Suprapubic skin (tissue), 4 donors: ENCODE data around the gene NXNL1. TPM values are rescaled to one million over a fixed set of nuclear protein-coding genes. Genes with fewer than 3 reads are reported as not detected.
A peak's percentile ranks its signal among the peaks of the same experiment; 100 is the strongest.
"Not testable (repeated sequence)": the region's sequence is repeated elsewhere in the genome, so short reads cannot be mapped to it uniquely, and the experiment has no call there.

Experiments used
- DNase-seq, 2 donors: peaks; one replicate each; pipeline ENCODE4 v3.0.0-alpha.2; 2019; ENCODE audit warnings: low spot score in 2 of 2
- H3K27ac ChIP-seq: fragments of 200-600 bp; sonication (generic); one replicate; pipeline ENCODE4 v1.5.1; 2019
- H3K27me3 ChIP-seq: fragments of 200-600 bp; sonication (generic); one replicate; pipeline ENCODE4 v1.5.1; 2019
- H3K36me3 ChIP-seq: fragments of 200-600 bp; sonication (generic); one replicate; pipeline ENCODE4 v1.5.1; 2019
- H3K4me1 ChIP-seq: fragments of 200-600 bp; sonication (generic); one replicate; pipeline ENCODE4 v1.5.1; 2019
- H3K4me3 ChIP-seq: fragments of 200-600 bp; sonication (generic); one replicate; pipeline ENCODE4 v1.5.1; 2019; ENCODE audit warnings: mild to moderate bottlenecking
- H3K9me3 ChIP-seq: fragments of 200-600 bp; sonication (generic); one replicate; pipeline ENCODE4 v1.5.1; 2019
- EP300 ChIP-seq: sonication (generic); formaldehyde crosslinking; IDR thresholded peaks from one replicate; pipeline ENCODE4 v1.6.1; 2017; ENCODE audit warnings: antibody characterized with exemption
- POLR2A ChIP-seq, 2 donors: fragments of 450-650 bp; IDR thresholded peaks; one replicate each; pipeline ENCODE4 v1.6.1; 2017; ENCODE audit warnings: antibody characterized with exemption in 2 of 2, mild to moderate bottlenecking in 2 of 2, moderate library complexity in 2 of 2
- POLR2AphosphoS5 ChIP-seq, 3 donors: sonication (generic); formaldehyde crosslinking; IDR thresholded peaks; one replicate each; pipeline ENCODE4 v1.6.1; 2017; ENCODE audit warnings: antibody characterized with exemption in 3 of 3
- WGBS: methylation state at CpG from one replicate; pipeline ENCODE4 v1.1.5; 2018; 5-methylcytosine and 5-hydroxymethylcytosine counted together
- total RNA-seq, 4 donors: library from RNA; depleted of rRNA; stranded (reverse); fragments of >200 nt; gene quantifications; one replicate each; pipeline ENCODE4 v1.1.0, GENCODE V29; 2016
- TF ChIP-seq, protein P1 (sequence below), 2 donors: fragments of 200-600 bp in 1 of 2; fragments of 450-650 bp in 1 of 2; sonication (generic) in 1 of 2; IDR thresholded peaks; one replicate each; pipeline ENCODE4 v1.5.1; 2016 to 2019; ENCODE audit warnings: antibody characterized with exemption in 2 of 2, mild to moderate bottlenecking in 1 of 2, moderate library complexity in 1 of 2

Gene NXNL1, protein sequence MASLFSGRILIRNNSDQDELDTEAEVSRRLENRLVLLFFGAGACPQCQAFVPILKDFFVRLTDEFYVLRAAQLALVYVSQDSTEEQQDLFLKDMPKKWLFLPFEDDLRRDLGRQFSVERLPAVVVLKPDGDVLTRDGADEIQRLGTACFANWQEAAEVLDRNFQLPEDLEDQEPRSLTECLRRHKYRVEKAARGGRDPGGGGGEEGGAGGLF
- not detected for total RNA-seq

DNA sequence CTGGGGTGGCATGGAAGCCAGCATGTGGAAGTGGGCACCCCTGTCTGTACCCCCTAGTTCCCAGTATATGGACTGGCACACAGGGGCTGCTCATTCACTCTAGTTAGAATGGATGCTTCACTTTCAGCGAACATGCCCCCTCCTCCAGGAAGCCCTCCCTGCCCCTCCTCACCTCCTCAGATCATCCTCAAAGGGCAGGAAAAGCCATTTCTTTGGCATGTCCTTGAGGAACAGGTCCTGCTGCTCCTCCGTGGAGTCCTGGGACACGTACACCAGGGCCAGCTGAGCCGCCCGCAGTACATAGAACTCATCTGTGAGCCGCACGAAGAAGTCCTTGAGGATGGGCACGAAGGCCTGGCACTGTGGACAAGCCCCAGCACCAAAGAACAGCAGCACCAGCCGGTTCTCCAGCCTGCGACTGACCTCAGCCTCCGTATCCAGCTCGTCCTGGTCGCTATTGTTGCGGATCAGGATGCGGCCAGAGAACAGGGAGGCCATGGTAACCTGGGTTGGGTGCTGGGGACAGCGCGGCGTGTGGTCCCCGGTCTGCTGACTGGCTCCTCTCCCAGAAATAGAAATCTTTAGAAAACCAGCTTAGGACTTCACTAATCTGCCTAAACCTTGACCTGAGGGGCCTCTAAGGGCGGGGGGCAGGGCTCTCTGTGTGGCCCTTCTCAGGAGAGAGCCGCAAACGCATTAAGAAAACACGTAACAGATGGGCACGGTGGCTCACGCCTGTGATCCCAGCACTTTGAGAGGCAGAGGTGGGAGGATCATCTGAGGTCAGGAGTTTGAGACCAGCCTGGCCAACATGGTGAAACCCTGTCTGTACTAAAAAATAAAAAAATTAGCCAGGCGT is at the start of gene NXNL1:
NXNL1 (minus strand) TSS at position 555 of the 859 bp plus-strand sequence; CDS start at position 498, 57 bp downstream.
- Histone ChIP-seq H3K27me3 (peaks cover 42% of the 10 kb centered on the region), H3K36me3 (no peaks in the 10 kb centered on the region), H3K4me3 (no peak within 1 kb of the TSS), H3K9me3 (no peaks in the 10 kb centered on the region), H3K4me1 (peaks cover 3% of the 10 kb centered on the region), H3K27ac (no peak within 1 kb of the TSS)
- WGBS: 90% methylated on average over 21 of the region's 26 CpGs
- TF ChIP-seq EP300: no peak
- TF ChIP-seq POLR2A (IDR thresholded peaks at IDR 0.05): no peak
- TF ChIP-seq, protein P1, sequence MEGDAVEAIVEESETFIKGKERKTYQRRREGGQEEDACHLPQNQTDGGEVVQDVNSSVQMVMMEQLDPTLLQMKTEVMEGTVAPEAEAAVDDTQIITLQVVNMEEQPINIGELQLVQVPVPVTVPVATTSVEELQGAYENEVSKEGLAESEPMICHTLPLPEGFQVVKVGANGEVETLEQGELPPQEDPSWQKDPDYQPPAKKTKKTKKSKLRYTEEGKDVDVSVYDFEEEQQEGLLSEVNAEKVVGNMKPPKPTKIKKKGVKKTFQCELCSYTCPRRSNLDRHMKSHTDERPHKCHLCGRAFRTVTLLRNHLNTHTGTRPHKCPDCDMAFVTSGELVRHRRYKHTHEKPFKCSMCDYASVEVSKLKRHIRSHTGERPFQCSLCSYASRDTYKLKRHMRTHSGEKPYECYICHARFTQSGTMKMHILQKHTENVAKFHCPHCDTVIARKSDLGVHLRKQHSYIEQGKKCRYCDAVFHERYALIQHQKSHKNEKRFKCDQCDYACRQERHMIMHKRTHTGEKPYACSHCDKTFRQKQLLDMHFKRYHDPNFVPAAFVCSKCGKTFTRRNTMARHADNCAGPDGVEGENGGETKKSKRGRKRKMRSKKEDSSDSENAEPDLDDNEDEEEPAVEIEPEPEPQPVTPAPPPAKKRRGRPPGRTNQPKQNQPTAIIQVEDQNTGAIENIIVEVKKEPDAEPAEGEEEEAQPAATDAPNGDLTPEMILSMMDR (IDR thresholded peaks at IDR 0.05): no peak
- TF ChIP-seq POLR2AphosphoS5 (IDR thresholded peaks at IDR 0.05): no peak
- DNase-seq: no peak

DNA sequence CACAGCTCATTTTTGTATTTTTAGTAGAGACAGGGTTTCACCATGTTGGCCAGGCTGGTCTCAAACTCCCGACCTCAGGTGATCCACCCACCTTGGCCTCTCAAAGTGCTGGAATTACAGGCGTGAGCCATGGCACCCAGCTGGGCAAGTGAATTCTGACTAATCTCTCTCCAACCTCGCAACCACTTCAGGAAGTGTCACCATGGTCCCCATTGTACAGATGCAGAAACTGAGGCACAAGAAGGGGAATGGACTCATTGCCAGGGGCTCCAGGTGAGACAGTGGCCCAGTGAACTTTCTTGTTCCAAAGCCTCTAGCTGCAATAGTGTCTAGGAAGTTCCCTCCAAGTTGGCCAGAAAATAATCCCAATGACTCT is 47.8 kb upstream of the NXNL1 start:
- H3K4me3 ChIP-seq, H3K9me3 ChIP-seq, H3K27me3 ChIP-seq, DNase-seq: not testable (repeated sequence)
- peak overlapping the region; percentile 0 for H3K27ac ChIP-seq
- H3K36me3 ChIP-seq: peaks cover 12% of the 10 kb centered on the region
- H3K4me1 ChIP-seq: peaks cover 45% of the 10 kb centered on the region
- WGBS: 81% methylated on average over 3 of the region's 3 CpGs

DNA sequence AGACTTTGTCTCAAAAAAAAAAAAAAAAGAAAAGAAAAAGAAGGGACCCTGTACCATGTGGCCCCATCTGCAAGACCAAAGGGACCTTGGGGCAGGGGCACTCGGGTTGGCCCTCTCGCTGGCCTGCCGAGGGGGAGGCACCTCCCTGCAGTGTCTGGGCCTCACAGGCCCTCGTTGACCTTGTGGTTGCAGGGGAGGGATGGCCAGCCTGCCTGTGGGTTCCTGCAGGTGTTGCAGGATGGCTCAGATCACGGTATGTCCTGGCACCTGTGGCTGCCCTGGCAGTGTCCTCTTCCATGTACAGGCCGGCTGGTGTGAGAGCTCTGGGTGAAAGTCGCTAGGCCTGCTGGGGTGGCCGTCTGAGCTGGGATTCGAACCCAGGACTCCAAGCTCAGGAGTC is 46.0 kb upstream of the NXNL1 start:
- H3K27me3 ChIP-seq: no peaks in the 10 kb centered on the region
- H3K27ac ChIP-seq: no peak overlapping the region
- H3K4me3 ChIP-seq: no peak overlapping the region
- TF ChIP-seq POLR2AphosphoS5 (IDR thresholded peaks at IDR 0.05) (no peak), POLR2A (IDR thresholded peaks at IDR 0.05) (no peak), EP300 (no peak)
- TF ChIP-seq, protein P1 (IDR thresholded peaks at IDR 0.05): no peak
- H3K4me1 ChIP-seq: peaks cover 30% of the 10 kb centered on the region
- no peak for DNase-seq
- H3K36me3 ChIP-seq: peaks cover 12% of the 10 kb centered on the region
- H3K9me3 ChIP-seq: no peaks in the 10 kb centered on the region
- 81% methylated on average over 9 of the region's 9 CpGs for WGBS

DNA sequence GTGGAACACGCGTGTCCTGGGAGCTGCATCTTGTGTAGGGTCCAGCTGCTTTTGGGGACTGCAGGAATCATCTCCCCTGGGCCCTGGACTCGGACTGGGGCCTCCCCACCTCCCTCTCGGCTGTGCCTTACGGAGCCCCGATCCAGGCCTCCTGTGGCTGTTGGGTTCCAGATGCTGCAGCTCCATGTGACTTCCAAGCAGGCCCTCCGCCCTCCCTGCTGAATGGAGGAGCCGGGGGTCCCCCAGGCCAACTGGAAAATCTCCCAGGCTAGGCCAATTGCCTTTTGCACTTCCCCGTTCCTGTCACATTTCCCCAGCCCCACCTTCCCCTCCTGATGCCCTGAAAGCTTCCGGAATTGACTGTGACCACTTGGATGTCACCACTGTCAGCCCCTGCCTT is 44.5 kb upstream of the NXNL1 start:
- Histone ChIP-seq H3K9me3 (no peaks in the 10 kb centered on the region), H3K36me3 (peaks cover 25% of the 10 kb centered on the region), H3K4me3 (no peak overlapping the region), H3K27ac (no peak overlapping the region), H3K4me1 (peaks cover 25% of the 10 kb centered on the region), H3K27me3 (no peaks in the 10 kb centered on the region)
- 60% methylated on average over 8 of the region's 10 CpGs for WGBS
- TF ChIP-seq, protein P1 (IDR thresholded peaks at IDR 0.05): no peak
- no peak for TF ChIP-seq POLR2AphosphoS5 (IDR thresholded peaks at IDR 0.05)
- TF ChIP-seq EP300: no peak
- TF ChIP-seq POLR2A (IDR thresholded peaks at IDR 0.05): no peak
- no peak for DNase-seq

DNA sequence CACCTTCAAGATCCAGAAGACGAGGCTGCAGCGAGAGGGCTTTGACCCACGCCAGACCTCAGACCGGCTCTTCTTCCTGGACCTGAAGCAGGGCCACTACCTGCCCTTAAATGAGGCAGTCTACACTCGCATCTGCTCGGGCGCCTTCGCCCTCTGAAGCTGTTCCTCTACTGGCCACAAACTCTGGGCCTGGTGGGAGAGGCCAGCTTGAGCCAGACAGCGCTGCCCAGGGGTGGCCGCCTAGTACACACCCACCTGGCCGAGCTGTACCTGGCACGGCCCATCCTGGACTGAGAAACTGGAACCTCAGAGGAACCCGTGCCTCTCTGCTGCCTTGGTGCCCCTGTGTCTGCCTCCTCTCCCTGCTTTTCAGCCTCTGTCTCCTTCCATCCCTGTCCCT is 43.7 kb upstream of the NXNL1 start:
- no peak for TF ChIP-seq POLR2A (IDR thresholded peaks at IDR 0.05)
- TF ChIP-seq, protein P1 (IDR thresholded peaks at IDR 0.05): no peak
- TF ChIP-seq POLR2AphosphoS5 (IDR thresholded peaks at IDR 0.05): no peak
- TF ChIP-seq EP300: no peak
- Histone ChIP-seq H3K27me3 (no peaks in the 10 kb centered on the region), H3K9me3 (no peaks in the 10 kb centered on the region), H3K4me3 (no peak overlapping the region), H3K36me3 (peaks cover 30% of the 10 kb centered on the region), H3K27ac (no peak overlapping the region), H3K4me1 (peaks cover 26% of the 10 kb centered on the region)
- DNase-seq: no peak
- WGBS: 76% methylated on average over 7 of the region's 13 CpGs
